ENCODE measurements around the gene PPP1R1B.

The PPP1R1B gene

GRCh38 chr17:39679521-39680192, 52.9 kb downstream of the PPP1R1B start:
- DNase-seq (ENCODE audit: low spot score), result no peak
- no peak for TF ChIP-seq CTCF (IDR thresholded peaks at IDR 0.05; ENCODE audit: extremely low read depth, insufficient read depth, missing control alignments)
- in situ Hi-C loops (cut with MboI; ENCODE audit: low pct_unique_long_range_greater_than_20kb, low sequenced_read_pairs, unreplicated experiment), result no loop called here

DNA sequence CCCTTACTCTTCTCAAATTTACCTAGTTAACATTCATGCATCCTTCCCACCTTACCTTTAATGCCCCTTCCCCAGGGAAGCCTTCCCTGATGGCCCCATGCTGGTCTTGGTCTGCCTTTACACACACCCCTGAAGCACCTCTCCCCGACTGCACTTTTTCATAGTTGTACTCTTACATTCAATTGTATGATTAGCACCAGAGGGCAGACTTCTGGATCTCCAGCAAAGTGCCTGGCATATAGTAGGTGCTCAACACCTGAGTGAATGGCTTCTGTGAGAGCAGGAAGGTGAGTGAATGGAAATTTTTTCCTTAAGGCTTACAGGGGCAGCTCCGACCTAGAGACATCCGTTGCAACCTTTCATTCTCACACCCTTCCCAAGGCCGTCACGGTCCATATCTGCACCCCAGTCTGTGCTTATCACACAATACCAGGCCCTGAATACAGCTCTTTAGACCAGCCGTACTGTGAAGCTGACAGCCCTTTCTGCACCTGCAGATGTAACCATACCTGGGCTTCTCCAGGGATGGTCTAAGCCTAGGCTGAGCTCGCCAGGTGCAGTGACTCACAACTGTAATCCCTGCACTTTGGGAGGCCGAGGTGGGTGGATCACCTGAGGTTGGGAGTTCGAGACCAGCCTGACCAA, 56.7 kb downstream of the PPP1R1B start:
- no peak for DNase-seq (ENCODE audit: low spot score)
- in situ Hi-C loops (cut with MboI; ENCODE audit: low pct_unique_long_range_greater_than_20kb, low sequenced_read_pairs, unreplicated experiment), result no loop called here
- TF ChIP-seq CTCF (IDR thresholded peaks at IDR 0.05; ENCODE audit: extremely low read depth, insufficient read depth, missing control alignments), result no peak

DNA sequence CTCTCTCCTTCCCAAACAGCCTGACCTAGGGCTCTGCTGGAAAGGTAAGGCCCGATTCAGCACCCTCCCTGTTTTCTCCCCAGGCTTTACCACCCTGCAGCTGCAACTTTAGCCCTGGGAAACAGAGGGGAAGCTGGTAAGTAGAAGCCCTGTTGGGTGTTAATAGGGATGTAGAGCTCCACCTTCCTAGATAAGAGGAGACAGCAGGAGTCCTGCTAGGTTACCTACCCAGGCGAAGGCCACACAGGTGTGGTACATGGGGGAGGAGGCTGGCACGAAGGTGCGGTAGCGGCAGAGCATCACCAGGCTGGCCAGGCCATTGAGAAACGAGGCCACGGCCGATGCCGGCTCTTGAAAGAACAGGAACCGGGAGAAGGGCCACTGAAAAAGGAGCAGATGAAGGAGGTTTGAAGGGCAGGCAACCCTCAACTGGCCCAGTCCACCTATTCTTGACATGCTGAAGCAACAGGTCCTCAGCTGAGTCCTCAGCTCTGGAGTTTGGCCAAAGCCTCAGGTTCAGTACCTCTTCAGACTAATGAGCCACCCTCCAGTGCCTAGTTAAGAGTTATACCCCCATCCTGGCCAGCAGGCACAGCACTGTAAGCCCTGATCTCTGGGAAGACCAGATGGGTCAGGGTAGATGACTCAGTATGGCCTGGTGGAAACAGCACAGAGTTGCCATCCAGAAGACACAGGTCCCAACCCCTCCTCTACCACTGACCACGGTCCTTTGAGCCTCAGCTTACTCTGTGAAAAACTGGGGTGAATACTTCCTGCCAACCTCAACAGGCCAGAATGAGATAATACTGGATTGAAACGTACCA, 57.8 kb downstream of the PPP1R1B start:
- in situ Hi-C loops (cut with MboI; ENCODE audit: low pct_unique_long_range_greater_than_20kb, low sequenced_read_pairs, unreplicated experiment), result no loop called here
- no peak for DNase-seq (ENCODE audit: low spot score)
- no peak for TF ChIP-seq CTCF (IDR thresholded peaks at IDR 0.05; ENCODE audit: extremely low read depth, insufficient read depth, missing control alignments)

Data from GM13977 (cell line).